IPS-15b (cell line): ENCODE results near the gene SLC16A6.
A peak's percentile ranks its signal among the peaks of the same experiment; 100 is the strongest.
"Not testable (repeated sequence)": the region's sequence is repeated elsewhere in the genome, so short reads cannot be mapped to it uniquely, and the experiment has no call there.

Experiments
- H3K27me3 ChIP-seq: one replicate; pipeline ENCODE4 v1.6.1; 2013; ENCODE audit warnings: low read length; ENCODE audit not compliant: control insufficient read depth, insufficient read depth
- H3K36me3 ChIP-seq: one replicate; pipeline ENCODE4 v1.6.1; 2013; ENCODE audit warnings: low read length; ENCODE audit not compliant: control insufficient read depth, insufficient read depth
- H3K4me1 ChIP-seq: one replicate; pipeline ENCODE4 v1.6.1; 2013; ENCODE audit warnings: mild to moderate bottlenecking, low read length; ENCODE audit not compliant: control insufficient read depth, insufficient read depth
- H3K4me3 ChIP-seq: one replicate; pipeline ENCODE4 v1.5.1; 2013; ENCODE audit warnings: low read depth, low read length
- H3K9ac ChIP-seq: one replicate; pipeline ENCODE4 v1.6.1; 2013; ENCODE audit warnings: low read depth, mild to moderate bottlenecking, low read length
- H3K9me3 ChIP-seq: one replicate; pipeline ENCODE4 v1.6.1; 2013; ENCODE audit warnings: mild to moderate bottlenecking, low read length; ENCODE audit not compliant: control insufficient read depth, insufficient read depth

The SLC16A6 gene

DNA sequence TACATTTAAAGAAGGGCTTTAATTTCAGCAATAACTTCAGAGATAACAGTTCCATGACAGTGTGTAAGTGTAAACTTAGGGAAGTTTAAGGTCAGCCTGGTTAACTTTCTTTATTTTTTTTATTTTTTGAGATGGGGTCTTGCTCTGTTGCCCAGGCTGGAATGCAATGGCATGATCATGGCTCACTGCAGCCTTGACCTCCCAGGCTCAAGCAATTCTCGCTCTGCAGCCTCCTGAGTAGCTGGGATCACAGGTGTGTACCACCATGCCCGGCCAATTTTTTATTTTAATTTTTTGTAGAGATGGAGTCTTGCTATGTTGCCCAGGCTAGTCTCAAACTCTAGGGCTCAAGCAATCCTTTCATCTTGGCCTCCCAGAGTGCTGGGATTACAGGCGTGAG, 14.6 kb downstream of the SLC16A6 start:
- H3K27me3 ChIP-seq, H3K36me3 ChIP-seq, H3K4me1 ChIP-seq, H3K9me3 ChIP-seq, H3K9ac ChIP-seq, H3K4me3 ChIP-seq: not testable (repeated sequence)

DNA sequence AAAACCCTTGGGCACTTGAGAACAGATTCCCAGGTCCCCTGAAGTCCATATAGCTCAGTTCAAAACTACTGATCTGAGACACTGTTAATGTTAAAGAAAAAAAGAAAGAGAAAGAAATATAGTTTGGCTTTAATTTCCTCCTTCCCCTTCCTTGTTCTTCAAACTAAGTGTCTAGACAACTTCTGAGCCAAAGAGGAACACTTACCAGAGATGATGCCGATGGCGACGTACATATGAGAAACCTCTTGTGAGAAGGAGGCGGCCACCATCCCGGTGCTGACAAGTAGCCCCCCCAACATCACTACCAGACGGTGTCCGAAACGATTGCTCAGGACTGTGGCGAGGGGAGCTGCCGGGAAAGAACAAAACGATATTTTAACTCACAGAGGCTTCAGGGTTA, 17.2 kb downstream of the SLC16A6 start:
- peaks cover 4% of the 10 kb centered on the region for H3K9me3 ChIP-seq
- no peak overlapping the region for H3K4me3 ChIP-seq
- H3K27me3 ChIP-seq: no peaks in the 10 kb centered on the region
- no peak overlapping the region for H3K9ac ChIP-seq
- H3K4me1 ChIP-seq: no peaks in the 10 kb centered on the region
- H3K36me3 ChIP-seq: no peaks in the 10 kb centered on the region

DNA sequence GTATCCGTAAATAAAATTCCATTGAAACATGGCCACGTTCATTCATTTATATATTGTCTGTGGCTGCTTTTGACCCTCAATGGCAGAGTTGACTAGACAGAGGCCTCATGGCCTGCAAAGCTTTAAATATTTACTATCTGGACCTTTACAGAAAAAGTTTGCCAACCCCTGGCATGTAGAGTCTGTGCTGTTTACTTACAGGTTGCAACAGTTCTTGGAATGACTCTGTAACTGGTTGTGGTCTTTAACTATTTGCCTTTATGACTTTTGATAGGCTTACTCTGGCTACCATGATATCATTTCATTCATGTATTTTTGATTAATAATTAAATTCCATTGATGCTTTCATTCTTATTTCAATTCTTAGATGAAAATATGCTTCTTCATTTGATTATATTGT, 25.1 kb downstream of the SLC16A6 start:
- H3K4me1 ChIP-seq, H3K36me3 ChIP-seq, H3K9ac ChIP-seq, H3K4me3 ChIP-seq, H3K9me3 ChIP-seq, H3K27me3 ChIP-seq: not testable (repeated sequence)

DNA sequence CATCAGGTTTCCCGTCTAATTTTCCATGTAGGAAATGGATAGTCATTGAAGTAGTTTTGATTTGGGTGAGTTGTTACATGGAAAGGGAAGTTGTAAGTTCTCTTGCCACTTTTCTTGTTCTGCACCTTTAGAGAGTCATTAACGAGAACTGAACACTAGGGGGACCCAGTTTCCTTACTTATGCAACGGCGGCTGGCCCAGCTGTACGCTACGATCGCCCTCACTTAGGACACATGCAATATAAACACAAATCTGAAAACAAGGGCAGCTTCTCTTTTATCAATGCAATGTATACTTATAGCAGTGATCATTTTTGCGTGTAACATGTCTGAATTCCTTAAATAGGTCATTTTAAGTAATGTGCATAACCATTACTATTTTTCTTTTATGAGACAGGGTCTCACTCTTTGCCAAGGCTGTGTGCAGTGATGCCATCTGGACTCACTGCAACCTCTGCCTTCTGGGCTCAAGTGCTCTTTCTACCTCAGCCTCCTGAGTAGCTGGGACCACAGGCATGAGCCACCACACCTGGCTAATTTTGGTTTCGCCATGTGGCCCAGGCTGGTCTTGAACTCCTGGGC, 27.7 kb downstream of the SLC16A6 start:
- H3K9me3 ChIP-seq, H3K27me3 ChIP-seq, H3K4me1 ChIP-seq, H3K9ac ChIP-seq, H3K4me3 ChIP-seq, H3K36me3 ChIP-seq: not testable (repeated sequence)

DNA sequence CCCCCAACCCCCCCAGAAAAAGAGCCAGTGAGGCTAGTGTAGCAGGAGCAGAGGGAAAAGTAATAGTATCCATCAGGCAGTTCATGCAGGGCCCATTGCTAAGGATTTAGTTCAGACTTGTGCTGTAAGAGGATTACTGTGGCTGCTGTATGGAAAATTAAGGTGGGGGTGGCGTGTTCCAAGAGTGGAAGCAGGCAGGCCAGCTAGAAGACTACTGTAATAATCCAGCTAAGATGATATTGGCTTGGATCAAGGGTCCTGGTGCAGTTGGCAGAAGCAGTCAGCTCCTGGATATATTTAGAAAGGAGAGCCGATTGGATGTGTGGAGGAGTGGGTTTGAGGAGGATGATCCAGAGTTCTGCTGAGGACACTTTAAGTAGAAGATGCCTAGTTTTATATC, 28.5 kb downstream of the SLC16A6 start:
- not testable (repeated sequence) for H3K27me3 ChIP-seq, H3K4me1 ChIP-seq, H3K9me3 ChIP-seq, H3K4me3 ChIP-seq, H3K9ac ChIP-seq, H3K36me3 ChIP-seq

DNA sequence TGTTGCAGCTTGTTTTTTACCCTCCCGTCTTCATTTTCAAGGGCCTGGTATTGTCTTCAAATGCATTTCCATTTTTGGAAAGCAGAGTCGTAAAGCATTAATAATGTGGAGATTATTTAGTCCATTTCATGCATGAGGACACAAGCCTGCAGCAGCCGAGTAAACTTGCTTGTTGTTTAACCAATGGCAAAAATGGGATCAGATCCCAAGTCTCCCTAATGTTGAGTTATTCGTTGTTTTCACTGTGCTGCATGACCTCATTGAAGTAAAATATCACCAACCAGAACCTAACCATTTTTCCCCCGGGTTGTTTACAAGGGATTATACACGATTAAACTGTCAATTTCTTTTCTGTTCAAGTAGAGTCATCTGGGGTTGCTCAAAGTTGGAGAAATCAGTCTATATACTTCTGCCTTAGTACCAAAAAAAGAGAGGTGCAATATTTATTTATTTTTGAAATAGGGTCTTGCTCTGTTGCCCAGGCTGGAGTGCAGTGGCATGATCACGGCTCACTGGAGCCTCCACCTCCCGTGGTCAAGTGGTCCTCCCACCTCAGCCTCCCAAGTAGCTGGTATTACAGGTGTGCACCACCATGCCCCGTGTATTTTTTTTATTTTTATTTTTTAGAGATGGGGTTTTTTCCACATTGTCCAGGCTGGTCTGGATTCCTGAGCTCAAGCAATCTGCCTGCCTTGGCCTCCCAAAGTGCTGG, 30.7 kb downstream of the SLC16A6 start:
- Histone ChIP-seq H3K27me3 (peaks cover 4% of the 10 kb centered on the region), H3K9me3 (no peaks in the 10 kb centered on the region), H3K4me3 (no peak overlapping the region), H3K9ac (no peak overlapping the region), H3K36me3 (peaks cover 5% of the 10 kb centered on the region), H3K4me1 (no peaks in the 10 kb centered on the region)

DNA sequence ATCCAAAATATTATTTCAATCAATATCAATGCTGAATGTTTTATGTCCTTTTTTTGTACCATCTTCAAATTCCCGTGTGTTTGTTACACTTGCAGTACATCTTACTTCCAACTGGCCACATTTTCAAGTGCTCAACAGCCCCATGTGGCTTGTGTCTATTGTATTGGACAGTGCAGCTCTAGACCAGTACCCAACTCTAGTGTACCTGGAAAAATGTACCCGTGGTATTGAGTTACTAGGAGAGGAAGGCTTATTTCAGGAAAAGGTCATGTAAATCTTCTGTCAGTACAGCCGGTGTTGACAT, 31.3 kb downstream of the SLC16A6 start:
- not testable (repeated sequence) for H3K9ac ChIP-seq, H3K4me1 ChIP-seq, H3K27me3 ChIP-seq, H3K9me3 ChIP-seq
- Histone ChIP-seq H3K4me3 (peak overlapping the region; percentile 24), H3K36me3 (peaks cover 10% of the 10 kb centered on the region)

DNA sequence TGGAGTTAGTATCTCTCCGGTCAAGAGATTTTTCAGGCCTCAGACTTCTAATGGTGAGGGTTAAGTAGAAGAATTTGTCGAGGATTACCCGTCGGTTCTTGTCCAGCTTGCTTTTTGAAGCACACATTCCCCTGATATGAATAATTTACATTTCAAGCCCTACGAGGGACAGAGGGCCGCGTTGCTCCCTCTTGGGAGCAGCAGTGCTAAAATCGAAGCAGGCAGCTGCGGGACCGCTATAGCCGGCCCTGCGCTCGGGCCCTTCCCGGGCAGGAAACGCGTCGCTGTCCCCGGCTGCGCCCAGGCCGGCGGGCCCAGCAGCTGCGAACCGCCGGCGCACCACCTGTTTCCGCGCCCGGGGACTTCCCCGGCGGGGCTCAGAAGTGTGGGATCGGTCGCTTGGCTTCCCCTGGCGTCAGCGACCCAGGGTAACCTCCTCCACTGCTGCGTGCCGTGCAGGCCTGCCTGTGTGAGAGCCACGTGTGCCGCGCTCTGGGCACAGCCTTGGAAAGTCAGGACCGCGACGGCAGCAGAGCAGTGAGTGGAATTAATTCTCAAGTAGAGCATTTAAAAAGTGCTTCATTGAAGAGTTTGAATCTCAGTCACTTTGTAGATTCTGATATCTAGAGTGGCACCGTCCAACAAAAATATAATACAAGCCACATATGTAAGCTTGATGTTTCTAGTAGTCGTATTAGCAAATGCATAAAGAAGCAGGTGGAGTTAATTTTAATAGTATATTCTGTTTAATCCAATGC, 31.9 kb downstream of the SLC16A6 start:
- Histone ChIP-seq H3K4me3 (peak overlapping the region; percentile 41), H3K36me3 (peaks cover 10% of the 10 kb centered on the region)
- H3K9me3 ChIP-seq, H3K4me1 ChIP-seq, H3K9ac ChIP-seq, H3K27me3 ChIP-seq: not testable (repeated sequence)

DNA sequence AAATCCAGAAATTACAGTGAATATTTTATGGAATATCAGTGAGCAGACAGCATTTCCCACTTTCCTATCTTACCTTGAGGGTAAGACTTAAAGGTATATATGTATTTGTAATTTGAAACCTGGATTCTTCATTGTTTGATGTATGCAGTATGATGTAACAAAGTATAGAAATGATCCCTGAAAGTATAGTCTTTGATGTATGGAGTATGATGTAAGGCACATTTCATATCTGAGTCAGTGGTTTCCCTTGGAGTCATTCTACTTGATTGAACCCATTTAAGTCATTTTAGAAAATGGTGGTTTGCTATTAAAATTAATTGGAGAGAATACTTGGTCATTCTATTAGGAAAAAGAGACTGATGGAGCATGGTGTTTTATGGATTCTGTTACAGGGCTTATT, 33.0 kb downstream of the SLC16A6 start:
- no peaks in the 10 kb centered on the region for H3K9me3 ChIP-seq
- H3K4me1 ChIP-seq: no peaks in the 10 kb centered on the region
- H3K36me3 ChIP-seq: peaks cover 10% of the 10 kb centered on the region
- H3K4me3 ChIP-seq: no peak overlapping the region
- H3K9ac ChIP-seq: no peak overlapping the region
- H3K27me3 ChIP-seq: peaks cover 4% of the 10 kb centered on the region

DNA sequence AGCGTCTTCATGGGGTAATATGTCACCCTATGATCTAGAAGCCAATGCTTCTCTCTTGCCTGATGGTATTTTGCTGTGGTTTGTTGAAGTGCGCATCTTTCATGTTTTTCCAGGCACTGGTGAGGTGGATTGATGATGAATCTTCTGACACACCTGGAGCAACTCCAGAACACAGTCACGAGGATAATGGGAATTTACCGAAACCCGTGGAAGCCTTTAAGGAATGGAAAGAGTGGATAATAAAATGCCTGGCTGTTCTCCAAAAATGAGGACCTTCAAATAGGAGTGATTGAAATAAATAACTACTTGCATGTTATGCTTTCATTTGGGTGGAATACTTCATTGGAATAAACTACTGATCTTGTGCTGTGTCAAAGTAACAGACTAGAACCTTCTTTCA, 34.2 kb downstream of the SLC16A6 start:
- H3K4me1 ChIP-seq, H3K9me3 ChIP-seq, H3K9ac ChIP-seq, H3K27me3 ChIP-seq, H3K4me3 ChIP-seq: not testable (repeated sequence)
- peaks cover 10% of the 10 kb centered on the region for H3K36me3 ChIP-seq

DNA sequence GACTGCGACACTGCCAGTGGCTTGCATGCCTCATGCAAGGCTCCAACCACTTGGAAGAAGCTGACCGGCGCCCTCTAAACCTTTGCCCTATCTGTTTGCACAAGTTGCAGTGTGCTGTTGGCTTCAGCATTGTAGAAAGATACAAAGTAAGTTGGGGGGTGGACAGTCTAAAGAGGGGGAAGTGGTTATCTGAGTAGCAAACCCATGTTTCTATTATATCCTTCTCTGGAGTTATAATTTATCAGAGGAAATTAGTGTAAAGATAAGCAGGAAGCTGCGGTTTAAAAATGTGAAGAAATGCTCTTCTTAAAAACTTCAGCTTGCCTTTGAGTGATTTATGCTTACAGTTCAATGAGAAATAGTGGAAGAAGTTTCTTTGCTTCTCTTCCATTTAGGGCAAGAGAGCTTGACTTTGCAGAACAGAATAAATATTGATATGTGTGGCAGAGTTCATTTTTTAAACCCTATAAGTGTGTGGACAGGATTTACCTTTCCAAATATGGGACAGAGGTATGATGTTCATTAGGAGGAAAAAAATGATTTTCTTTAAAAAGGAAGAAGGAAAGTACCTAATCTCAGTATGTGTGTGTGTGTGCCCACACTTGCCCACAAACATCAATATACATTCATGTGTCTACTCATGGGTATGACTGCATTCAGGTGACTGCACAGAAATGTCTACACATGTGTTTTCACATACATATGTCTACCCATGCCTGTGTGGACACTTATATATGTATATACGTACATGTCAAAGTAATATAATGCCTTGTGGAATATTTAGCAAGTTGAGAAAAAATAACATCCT, 35.0 kb downstream of the SLC16A6 start:
- H3K9me3 ChIP-seq: no peaks in the 10 kb centered on the region
- no peak overlapping the region for H3K9ac ChIP-seq
- H3K27me3 ChIP-seq: peaks cover 4% of the 10 kb centered on the region
- peaks cover 10% of the 10 kb centered on the region for H3K36me3 ChIP-seq
- H3K4me1 ChIP-seq: no peaks in the 10 kb centered on the region
- H3K4me3 ChIP-seq: no peak overlapping the region

DNA sequence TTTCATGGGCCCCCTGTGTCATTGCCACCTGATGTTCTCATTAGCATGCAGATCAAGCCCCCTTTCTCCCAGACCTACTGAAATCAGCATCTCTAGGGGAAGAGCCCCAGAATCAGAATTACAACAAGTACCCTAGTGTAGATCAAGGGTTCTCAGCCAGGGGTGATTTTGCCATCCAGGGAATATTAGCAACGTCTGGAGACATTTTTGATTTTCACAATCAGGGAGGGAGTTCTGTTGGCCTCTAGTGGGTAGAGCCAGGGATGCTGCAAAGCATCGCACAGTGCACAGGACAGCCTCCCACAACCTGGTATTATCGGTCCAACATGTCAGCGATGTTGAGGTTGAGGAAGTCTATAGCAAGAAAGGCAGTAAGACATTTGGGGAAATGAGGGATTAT, 35.8 kb downstream of the SLC16A6 start:
- no peaks in the 10 kb centered on the region for H3K9me3 ChIP-seq
- H3K4me1 ChIP-seq: no peaks in the 10 kb centered on the region
- peaks cover 10% of the 10 kb centered on the region for H3K36me3 ChIP-seq
- no peak overlapping the region for H3K9ac ChIP-seq
- no peak overlapping the region for H3K4me3 ChIP-seq
- peaks cover 4% of the 10 kb centered on the region for H3K27me3 ChIP-seq
